Measurements from ENCODE around the gene PAGR1. TPM values are rescaled to one million over a fixed set of nuclear protein-coding genes. Genes with fewer than 3 reads are reported as not detected.

Gene PAGR1
- total and polyA plus RNA-seq, 12 donors: 9.6 to 35.1 (median 13.0) TPM

DNA sequence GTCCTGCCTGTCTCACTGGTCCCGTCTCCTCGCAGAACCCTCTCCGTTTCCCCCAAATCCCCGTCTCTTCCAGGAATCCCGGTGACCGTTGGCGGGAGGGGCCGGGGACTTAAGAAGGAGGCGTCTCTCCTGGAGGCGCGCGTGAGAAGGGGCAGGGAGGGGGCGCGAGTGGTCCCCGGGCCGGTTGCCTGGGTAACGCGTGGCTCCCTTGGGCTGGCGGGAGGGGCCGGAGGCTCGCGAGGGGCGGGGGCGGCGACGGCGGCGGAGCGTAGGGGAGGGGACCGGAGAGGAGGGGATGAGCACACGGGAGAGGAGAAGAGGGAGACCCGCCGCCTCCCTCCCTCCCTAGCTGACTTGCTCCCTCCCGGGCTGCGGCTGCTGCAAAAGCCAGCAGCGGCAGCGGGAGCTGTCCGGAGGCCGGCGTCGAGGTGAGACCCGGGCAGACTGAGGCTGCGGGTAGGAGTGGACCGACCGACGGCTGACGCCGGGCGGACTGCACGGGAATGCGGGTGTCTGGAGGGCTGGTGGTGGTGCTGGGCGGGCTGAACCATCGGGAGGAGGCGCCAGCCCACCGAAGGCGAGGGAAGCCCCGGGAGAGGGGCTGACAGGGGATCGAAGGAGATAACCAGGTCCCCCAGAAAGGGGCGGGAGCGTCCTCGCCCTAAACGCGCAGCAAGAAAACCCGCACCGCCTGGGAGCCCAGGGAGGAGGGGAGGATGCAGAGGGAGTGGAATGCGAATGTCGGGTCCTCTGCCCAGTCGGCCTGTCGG, 3.9 kb upstream of the PAGR1 start, which contains the start of gene PRRT2:
TSS of gene PRRT2 (plus strand) at position 298 of the 770 bp plus-strand sequence. CDS start 862 bp downstream, outside the sequence.
- peaks cover 0 to 16% (median 0%) of the 10 kb centered on the region in 7 donors for H3K27me3 ChIP-seq
- H3K36me3 ChIP-seq: peaks cover 0 to 22% (median 14%) of the 10 kb centered on the region in 9 donors
- H3K9me3 ChIP-seq: no peaks in the 10 kb centered on the region
- H3K4me1 ChIP-seq: peaks cover 32 to 86% (median 76%) of the 10 kb centered on the region in 9 donors
- H3K27ac ChIP-seq: peak within 1 kb of the TSS; percentile 86 to 97 (median 91)
- peak within 1 kb of the TSS; percentile 36 to 73 (median 64) for H3K4me3 ChIP-seq
- WGBS, 2 donors: 3 to 4% methylated on average over 64 to 69 of the region's 69 CpGs
- intact Hi-C loops (cut with DNase I): loop anchor here in 5 of 10 donors (5.0 to 10.0 kb wide), 5 partner anchors 35 to 843 kb away; partner anchors contain the start of genes FBRS (in 1 of the 5), HIRIP3 (in 1 of the 5), INO80E (in 1 of the 5) and PRR14 (in 1 of the 5)
- TF ChIP-seq, protein P1, sequence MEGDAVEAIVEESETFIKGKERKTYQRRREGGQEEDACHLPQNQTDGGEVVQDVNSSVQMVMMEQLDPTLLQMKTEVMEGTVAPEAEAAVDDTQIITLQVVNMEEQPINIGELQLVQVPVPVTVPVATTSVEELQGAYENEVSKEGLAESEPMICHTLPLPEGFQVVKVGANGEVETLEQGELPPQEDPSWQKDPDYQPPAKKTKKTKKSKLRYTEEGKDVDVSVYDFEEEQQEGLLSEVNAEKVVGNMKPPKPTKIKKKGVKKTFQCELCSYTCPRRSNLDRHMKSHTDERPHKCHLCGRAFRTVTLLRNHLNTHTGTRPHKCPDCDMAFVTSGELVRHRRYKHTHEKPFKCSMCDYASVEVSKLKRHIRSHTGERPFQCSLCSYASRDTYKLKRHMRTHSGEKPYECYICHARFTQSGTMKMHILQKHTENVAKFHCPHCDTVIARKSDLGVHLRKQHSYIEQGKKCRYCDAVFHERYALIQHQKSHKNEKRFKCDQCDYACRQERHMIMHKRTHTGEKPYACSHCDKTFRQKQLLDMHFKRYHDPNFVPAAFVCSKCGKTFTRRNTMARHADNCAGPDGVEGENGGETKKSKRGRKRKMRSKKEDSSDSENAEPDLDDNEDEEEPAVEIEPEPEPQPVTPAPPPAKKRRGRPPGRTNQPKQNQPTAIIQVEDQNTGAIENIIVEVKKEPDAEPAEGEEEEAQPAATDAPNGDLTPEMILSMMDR (IDR thresholded peaks at IDR 0.05): no peak
- DNase-seq (peak; percentile 68 to 77), ATAC-seq (peak in 3 of 8 donors; percentile 1 to 5 (median 3))

DNA sequence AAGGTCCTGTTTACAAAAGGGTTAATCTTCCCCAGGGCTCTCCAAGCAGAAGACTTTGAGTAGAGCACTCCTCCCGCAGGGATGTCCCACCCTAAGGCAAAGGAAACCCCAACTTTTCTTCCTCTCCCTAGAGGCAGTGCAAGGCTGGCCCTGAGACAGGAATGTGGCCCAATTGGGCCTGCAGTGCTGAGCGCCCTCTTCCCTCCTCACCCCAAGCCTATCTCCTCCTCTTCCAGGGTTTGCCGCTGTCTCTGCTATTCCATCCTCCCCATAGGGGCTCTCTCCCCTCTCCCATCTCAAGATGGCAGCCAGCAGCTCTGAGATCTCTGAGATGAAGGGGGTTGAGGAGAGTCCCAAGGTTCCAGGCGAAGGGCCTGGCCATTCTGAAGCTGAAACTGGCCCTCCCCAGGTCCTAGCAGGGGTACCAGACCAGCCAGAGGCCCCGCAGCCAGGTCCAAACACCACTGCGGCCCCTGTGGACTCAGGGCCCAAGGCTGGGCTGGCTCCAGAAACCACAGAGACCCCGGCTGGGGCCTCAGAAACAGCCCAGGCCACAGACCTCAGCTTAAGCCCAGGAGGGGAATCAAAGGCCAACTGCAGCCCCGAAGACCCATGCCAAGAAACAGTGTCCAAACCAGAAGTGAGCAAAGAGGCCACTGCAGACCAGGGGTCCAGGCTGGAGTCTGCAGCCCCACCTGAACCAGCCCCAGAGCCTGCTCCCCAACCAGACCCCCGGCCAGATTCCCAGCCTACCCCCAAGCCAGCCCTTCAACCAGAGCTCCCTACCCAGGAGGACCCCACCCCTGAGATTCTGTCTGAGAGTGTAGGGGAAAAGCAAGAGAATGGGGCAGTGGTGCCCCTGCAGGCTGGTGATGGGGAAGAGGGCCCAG, 3.0 kb upstream of the PAGR1 start:
- Histone ChIP-seq H3K4me3 (peak overlapping the region in 9 of 10 donors; percentile 50 to 73 (median 65)), H3K27me3 (peaks cover 0 to 16% (median 0%) of the 10 kb centered on the region in 7 donors), H3K4me1 (peaks cover 32 to 86% (median 77%) of the 10 kb centered on the region in 9 donors), H3K9me3 (no peaks in the 10 kb centered on the region), H3K36me3 (peaks cover 0 to 28% (median 14%) of the 10 kb centered on the region in 9 donors), H3K27ac (peak overlapping the region in 8 of 10 donors; percentile 86 to 97 (median 92))
- no peak for DNase-seq
- intact Hi-C loops (cut with DNase I): loop anchor here in 5 of 10 donors (5.0 to 10.0 kb wide), 5 partner anchors 34 to 842 kb away; partner anchors contain the start of genes FBRS (in 1 of the 5), HIRIP3 (in 1 of the 5), INO80E (in 1 of the 5) and PRR14 (in 1 of the 5)
- TF ChIP-seq, protein P1 (IDR thresholded peaks at IDR 0.05): no peak
- no peak for ATAC-seq
- WGBS, 2 donors: 71 to 74% methylated on average over 9 of the region's 9 CpGs

DNA sequence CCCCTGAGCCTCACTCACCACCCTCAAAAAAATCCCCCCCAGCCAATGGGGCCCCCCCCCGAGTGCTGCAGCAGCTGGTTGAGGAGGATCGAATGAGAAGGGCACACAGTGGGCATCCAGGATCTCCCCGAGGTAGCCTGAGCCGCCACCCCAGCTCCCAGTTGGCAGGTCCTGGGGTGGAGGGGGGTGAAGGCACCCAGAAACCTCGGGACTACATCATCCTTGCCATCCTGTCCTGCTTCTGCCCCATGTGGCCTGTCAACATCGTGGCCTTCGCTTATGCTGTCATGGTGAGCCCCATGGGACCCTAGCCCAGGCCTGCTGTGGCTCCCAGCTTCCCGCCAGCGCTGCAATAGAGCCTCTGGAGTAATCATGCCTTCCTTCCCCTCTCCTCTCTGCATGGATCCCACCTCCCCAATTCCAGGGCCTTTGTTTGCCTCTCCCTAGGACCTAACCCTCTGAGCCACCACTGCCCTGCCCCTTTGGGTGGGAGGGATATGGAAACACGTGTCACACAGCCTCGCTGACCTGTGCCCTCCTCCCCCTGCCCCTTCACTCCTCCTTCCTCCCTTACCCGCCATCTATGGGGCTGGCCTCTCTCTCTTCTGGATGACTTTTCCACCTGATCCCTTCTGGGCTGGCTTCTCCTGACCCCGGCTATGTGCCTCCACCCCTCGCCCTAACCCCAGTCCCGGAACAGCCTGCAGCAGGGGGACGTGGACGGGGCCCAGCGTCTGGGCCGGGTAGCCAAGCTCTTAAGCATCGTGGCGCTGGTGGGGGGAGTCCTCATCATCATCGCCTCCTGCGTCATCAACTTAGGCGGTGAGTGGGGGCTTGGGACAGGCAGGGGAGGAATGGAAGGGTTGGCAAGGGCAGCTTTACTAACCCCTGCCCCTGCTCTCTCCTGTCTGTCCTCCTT, 2.0 kb upstream of the PAGR1 start:
- no peaks in the 10 kb centered on the region for H3K9me3 ChIP-seq
- H3K27me3 ChIP-seq: peaks cover 0 to 16% (median 0%) of the 10 kb centered on the region in 7 donors
- intact Hi-C loops (cut with DNase I): loop anchor here in 5 of 10 donors (5.0 to 10.0 kb wide), 5 partner anchors 33 to 841 kb away; partner anchors contain the start of genes FBRS (in 1 of the 5), HIRIP3 (in 1 of the 5), INO80E (in 1 of the 5) and PRR14 (in 1 of the 5)
- TF ChIP-seq, protein P1 (IDR thresholded peaks at IDR 0.05): no peak
- WGBS, 2 donors: 75 to 81% methylated on average over 24 of the region's 24 CpGs
- no peak overlapping the region for H3K4me3 ChIP-seq
- ATAC-seq (no peak), DNase-seq (peak in 1 of 2 donors; percentile 19)
- H3K27ac ChIP-seq: peak overlapping the region in 2 of 10 donors; percentile 96
- H3K36me3 ChIP-seq: peaks cover 0 to 31% (median 10%) of the 10 kb centered on the region in 9 donors
- peaks cover 23 to 84% (median 68%) of the 10 kb centered on the region in 9 donors for H3K4me1 ChIP-seq
